KMS-11 (cell line): ENCODE results near the gene CTCF.

Experiments used
- H2AFZ ChIP-seq: fragments of 200-600 bp; sonication (generic); 2 replicates; pipeline ENCODE4 v1.6.1; 2016; ENCODE audit warnings: antibody characterized with exemption, mixed run types, low read depth
- H3K27ac ChIP-seq: fragments of 200-600 bp; sonication (generic); 2 replicates; pipeline ENCODE4 v1.6.1; 2016; ENCODE audit warnings: mild to moderate bottlenecking, mixed run types
- H3K27me3 ChIP-seq: fragments of 200-600 bp; sonication (generic); 2 replicates; pipeline ENCODE4 v1.6.1; 2017; ENCODE audit warnings: mild to moderate bottlenecking, low read depth, mixed run types, moderate library complexity; ENCODE audit not compliant: insufficient read depth
- H3K36me3 ChIP-seq: fragments of 200-600 bp; sonication (generic); 2 replicates; pipeline ENCODE4 v1.6.1; 2017; ENCODE audit warnings: mild to moderate bottlenecking, mixed run types; ENCODE audit not compliant: insufficient read depth
- H3K4me1 ChIP-seq: fragments of 200-600 bp; sonication (generic); 2 replicates; pipeline ENCODE4 v1.6.1; 2016; ENCODE audit warnings: mild to moderate bottlenecking, low read depth, mixed run types; ENCODE audit not compliant: poor library complexity, severe bottlenecking
- H3K4me2 ChIP-seq: fragments of 200-600 bp; sonication (generic); 2 replicates; pipeline ENCODE4 v1.7.0; 2016; ENCODE audit warnings: mild to moderate bottlenecking, mixed run types
- H3K4me3 ChIP-seq: fragments of 200-600 bp; sonication (generic); IDR thresholded peaks from 2 replicates; pipeline ENCODE4 v1.6.1; 2017; ENCODE audit warnings: low read depth, low read length, mixed read lengths; ENCODE audit not compliant: insufficient read depth
- H3K79me2 ChIP-seq: fragments of 200-600 bp; sonication (generic); 2 replicates; pipeline ENCODE4 v1.6.1; 2016; ENCODE audit warnings: low read depth, mixed run types; ENCODE audit not compliant: insufficient read depth
- H3K9ac ChIP-seq: fragments of 200-600 bp; sonication (generic); 2 replicates; pipeline ENCODE4 v1.6.1; 2016; ENCODE audit warnings: mild to moderate bottlenecking, mixed run types
- H4K20me1 ChIP-seq: fragments of 200-600 bp; sonication (generic); 2 replicates; pipeline ENCODE4 v1.6.1; 2016; ENCODE audit warnings: mild to moderate bottlenecking, mixed run types; ENCODE audit not compliant: insufficient read depth
- CTCF ChIP-seq: fragments of 200-600 bp; sonication (generic); conservative IDR thresholded peaks from 2 replicates; pipeline ENCODE4 v1.6.1; 2017; ENCODE audit warnings: low read depth, mild to moderate bottlenecking, antibody characterized with exemption, low read length, moderate library complexity, mixed read lengths

Gene CTCF

GRCh38 chr16:67675579-67675935, 113.2 kb downstream of the CTCF start:
- Histone ChIP-seq H3K27me3 (no peaks in the 10 kb centered on the region), H3K27ac (no peak overlapping the region), H2AFZ (no peak overlapping the region), H3K79me2 (no peaks in the 10 kb centered on the region), H3K4me1 (peaks cover 5% of the 10 kb centered on the region), H3K9ac (no peak overlapping the region), H3K4me3 (no peak overlapping the region), H3K36me3 (no peaks in the 10 kb centered on the region), H3K4me2 (no peak overlapping the region), H4K20me1 (no peaks in the 10 kb centered on the region)
- no peak for TF ChIP-seq CTCF

- Histone ChIP-seq H3K27ac (no peak overlapping the region), H3K4me1 (peaks cover 5% of the 10 kb centered on the region), H3K4me2 (no peak overlapping the region), H3K9ac (no peak overlapping the region), H3K27me3 (no peaks in the 10 kb centered on the region), H2AFZ (no peak overlapping the region), H4K20me1 (no peaks in the 10 kb centered on the region), H3K79me2 (no peaks in the 10 kb centered on the region), H3K4me3 (no peak overlapping the region), H3K36me3 (no peaks in the 10 kb centered on the region)
- TF ChIP-seq CTCF, result no peak
Observed at GRCh38 chr16:67675999-67676398, 113.7 kb downstream of the CTCF start.

- Histone ChIP-seq H3K9ac (no peak overlapping the region), H3K27ac (no peak overlapping the region), H4K20me1 (no peaks in the 10 kb centered on the region), H3K4me2 (no peak overlapping the region), H3K4me1 (peaks cover 5% of the 10 kb centered on the region), H3K4me3 (no peak overlapping the region), H3K36me3 (no peaks in the 10 kb centered on the region), H3K27me3 (no peaks in the 10 kb centered on the region), H2AFZ (no peak overlapping the region), H3K79me2 (no peaks in the 10 kb centered on the region)
- no peak for TF ChIP-seq CTCF
Observed at GRCh38 chr16:67676516-67676915, 114.2 kb downstream of the CTCF start.

GRCh38 chr16:67676939-67677338, 114.6 kb downstream of the CTCF start:
- H3K27ac ChIP-seq, result no peak overlapping the region
- no peaks in the 10 kb centered on the region for H3K36me3 ChIP-seq
- H2AFZ ChIP-seq, result no peak overlapping the region
- no peak overlapping the region for H3K4me3 ChIP-seq
- H3K4me1 ChIP-seq, result peaks cover 5% of the 10 kb centered on the region
- no peak overlapping the region for H3K4me2 ChIP-seq
- no peaks in the 10 kb centered on the region for H4K20me1 ChIP-seq
- TF ChIP-seq CTCF, result no peak
- H3K9ac ChIP-seq, result no peak overlapping the region
- no peaks in the 10 kb centered on the region for H3K27me3 ChIP-seq
- no peaks in the 10 kb centered on the region for H3K79me2 ChIP-seq

GRCh38 chr16:67677712-67678111, 115.4 kb downstream of the CTCF start:
- no peak for TF ChIP-seq CTCF
- Histone ChIP-seq H3K4me2 (no peak overlapping the region), H3K79me2 (no peaks in the 10 kb centered on the region), H3K27ac (no peak overlapping the region), H3K4me1 (peaks cover 5% of the 10 kb centered on the region), H2AFZ (no peak overlapping the region), H4K20me1 (no peaks in the 10 kb centered on the region), H3K9ac (no peak overlapping the region), H3K27me3 (no peaks in the 10 kb centered on the region), H3K4me3 (no peak overlapping the region), H3K36me3 (no peaks in the 10 kb centered on the region)
